Endothelial cell of umbilical vein (primary cell): ENCODE measurements around the gene GEN1.

Source experiments
- CTCF ChIP-seq, 2 donors: IDR thresholded peaks; 1 replicate in 1 of 2; 2 replicates in 1 of 2; pipeline ENCODE4 v1.5.1; 2011; ENCODE audit warnings: low read length in 2 of 2, mild to moderate bottlenecking in 2 of 2, moderate library complexity in 2 of 2, control low read depth in 1 of 2, inconsistent platforms in 1 of 2, low read depth in 1 of 2; ENCODE audit not compliant: insufficient read depth in 1 of 2; ENCODE audit errors: extremely low read depth in 1 of 2
- EZH2 ChIP-seq: IDR thresholded peaks from 2 replicates; pipeline ENCODE4 v1.6.1; 2012; ENCODE audit warnings: borderline replicate concordance, low read depth, mild to moderate bottlenecking, moderate library complexity, low read length, inconsistent platforms; ENCODE audit not compliant: severe bottlenecking
- FOS ChIP-seq: IDR thresholded peaks from 2 replicates; pipeline ENCODE4 v1.6.1; 2011; ENCODE audit warnings: mild to moderate bottlenecking, low read length, moderate library complexity, borderline replicate concordance; ENCODE audit not compliant: insufficient read depth
- MYC ChIP-seq: IDR thresholded peaks from one replicate; pipeline ENCODE4 v1.6.1; 2011; ENCODE audit warnings: mild to moderate bottlenecking, low read depth, low read length
- POLR2A ChIP-seq: IDR thresholded peaks from 2 replicates; pipeline ENCODE4 v1.6.1; 2012; ENCODE audit warnings: low read depth, mild to moderate bottlenecking, control low read depth, low read length
- POLR2AphosphoS5 ChIP-seq: IDR thresholded peaks from 2 replicates; pipeline ENCODE4 v1.6.1; 2012; ENCODE audit warnings: low read depth, mild to moderate bottlenecking, control low read depth, low read length, moderate library complexity; ENCODE audit not compliant: insufficient read depth

- no peak for TF ChIP-seq EZH2
- TF ChIP-seq CTCF (IDR thresholded peaks at IDR 0.05; ENCODE audit: extremely low read depth in 1 of 2, insufficient read depth in 1 of 2, low read depth in 1 of 2, low read length in 2 of 2), result no peak
- TF ChIP-seq POLR2AphosphoS5, result no peak
- TF ChIP-seq POLR2A, result no peak
- no peak for TF ChIP-seq FOS
- no peak for TF ChIP-seq MYC
Observed at GRCh38 chr2:17768894-17769293, 15.0 kb downstream of the GEN1 start.
